Mesendoderm (in vitro differentiated cells): ENCODE results near the gene SLC66A3.

Source experiments
- DNase-seq: peaks from one replicate; pipeline ENCODE4 v3.0.0; 2013
- H2AK5ac ChIP-seq: 2 replicates; pipeline ENCODE4 v1.6.1; 2013; ENCODE audit warnings: low read length, inconsistent platforms
- H2BK120ac ChIP-seq: 2 replicates; pipeline ENCODE4 v1.6.1; 2013; ENCODE audit warnings: low read depth, mild to moderate bottlenecking, low read length, moderate library complexity, mixed read lengths
- H2BK15ac ChIP-seq: replicated peaks from 2 replicates; pipeline ENCODE4 v1.6.1; 2013; ENCODE audit warnings: low read depth, mild to moderate bottlenecking, moderate library complexity
- H2BK5ac ChIP-seq: 2 replicates; pipeline ENCODE4 v1.6.1; 2013; ENCODE audit warnings: low read length, inconsistent platforms
- H3K18ac ChIP-seq: 2 replicates; pipeline ENCODE4 v1.6.1; 2013; ENCODE audit warnings: mild to moderate bottlenecking, low read length, mixed read lengths
- H3K23ac ChIP-seq: one replicate; pipeline ENCODE4 v1.6.1; 2013; ENCODE audit warnings: low read length
- H3K27ac ChIP-seq: 2 replicates; pipeline ENCODE4 v1.5.1; 2013; ENCODE audit warnings: low read depth, mild to moderate bottlenecking, inconsistent platforms, low read length, moderate library complexity
- H3K27me3 ChIP-seq: 2 replicates; pipeline ENCODE4 v1.6.1; 2013; ENCODE audit warnings: low read length, control low read depth, mild to moderate bottlenecking, inconsistent platforms; ENCODE audit not compliant: insufficient read depth, poor library complexity
- H3K36me3 ChIP-seq: 2 replicates; pipeline ENCODE4 v1.6.1; 2013; ENCODE audit warnings: low read length, inconsistent platforms; ENCODE audit not compliant: control insufficient read depth, insufficient read depth
- H3K4ac ChIP-seq: one replicate; pipeline ENCODE4 v1.6.1; 2013; ENCODE audit warnings: low read depth, mild to moderate bottlenecking, low read length, moderate library complexity
- H3K4me1 ChIP-seq: 2 replicates; pipeline ENCODE4 v1.6.1; 2013; ENCODE audit warnings: low read depth, low read length, inconsistent platforms; ENCODE audit not compliant: control insufficient read depth
- H3K4me2 ChIP-seq: 2 replicates; pipeline ENCODE4 v1.6.1; 2013; ENCODE audit warnings: low read length
- H3K4me3 ChIP-seq: 2 replicates; pipeline ENCODE4 v1.5.1; 2013; ENCODE audit warnings: mild to moderate bottlenecking, low read length
- H3K56ac ChIP-seq: one replicate; pipeline ENCODE4 v1.6.1; 2013; ENCODE audit warnings: low read length
- H3K79me1 ChIP-seq: 2 replicates; pipeline ENCODE4 v1.6.1; 2013; ENCODE audit warnings: low read length, inconsistent platforms
- H3K79me2 ChIP-seq: 2 replicates; pipeline ENCODE4 v1.6.1; 2013; ENCODE audit warnings: mild to moderate bottlenecking, low read length; ENCODE audit not compliant: control insufficient read depth, insufficient read depth
- H3K9ac ChIP-seq: 2 replicates; pipeline ENCODE4 v1.6.1; 2013; ENCODE audit warnings: low read length, inconsistent platforms
- H4K5ac ChIP-seq: one replicate; pipeline ENCODE4 v1.6.1; 2013; ENCODE audit warnings: low read length
- H4K8ac ChIP-seq: one replicate; pipeline ENCODE4 v1.6.1; 2013; ENCODE audit warnings: low read depth, mild to moderate bottlenecking, control low read depth, low read length, moderate library complexity
- WGBS: extraction: QIAGEN DNeasy Blood & Tissue Kit; methylation state at CpG from one replicate; pipeline ENCODE4 v1.1.7; 2013; ENCODE audit warnings: low lambda C conversion rate, missing lambda C conversion rate; ENCODE audit not compliant: insufficient coverage; ENCODE audit errors: extremely low coverage; 5-methylcytosine and 5-hydroxymethylcytosine counted together

Gene SLC66A3

DNA sequence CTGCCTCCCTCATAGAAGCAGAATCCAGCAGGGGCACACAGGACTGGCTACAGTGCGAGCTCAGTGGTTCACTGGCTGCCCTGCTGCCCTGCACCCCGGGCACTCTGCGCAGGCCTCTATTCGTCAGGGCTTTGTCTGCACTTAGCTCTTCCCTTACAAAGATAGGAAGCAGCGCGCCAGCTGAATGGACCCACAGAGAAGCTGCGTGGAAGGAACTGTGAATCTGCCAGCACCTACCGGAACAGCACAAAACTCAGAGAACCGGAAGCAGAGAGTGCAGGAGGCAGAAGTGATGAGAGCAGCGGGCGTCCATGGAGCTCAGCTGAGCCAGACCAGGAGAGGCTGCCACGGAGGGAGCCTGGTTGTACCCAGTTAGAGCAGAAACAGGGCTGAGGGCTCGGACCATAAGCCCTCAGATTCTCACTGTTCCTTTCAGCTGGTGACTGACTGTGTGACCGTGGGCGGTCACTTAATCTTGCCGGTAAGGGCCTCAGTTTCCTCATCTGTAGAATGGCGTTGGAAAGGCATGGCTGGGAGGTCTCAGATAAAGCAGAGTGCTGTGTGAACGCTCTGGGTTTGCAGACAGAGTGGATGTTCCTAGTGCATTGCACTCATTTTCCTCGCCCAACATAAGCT, 23.1 kb upstream of the SLC66A3 start:
- H3K4me3 ChIP-seq, result no peak overlapping the region

DNA sequence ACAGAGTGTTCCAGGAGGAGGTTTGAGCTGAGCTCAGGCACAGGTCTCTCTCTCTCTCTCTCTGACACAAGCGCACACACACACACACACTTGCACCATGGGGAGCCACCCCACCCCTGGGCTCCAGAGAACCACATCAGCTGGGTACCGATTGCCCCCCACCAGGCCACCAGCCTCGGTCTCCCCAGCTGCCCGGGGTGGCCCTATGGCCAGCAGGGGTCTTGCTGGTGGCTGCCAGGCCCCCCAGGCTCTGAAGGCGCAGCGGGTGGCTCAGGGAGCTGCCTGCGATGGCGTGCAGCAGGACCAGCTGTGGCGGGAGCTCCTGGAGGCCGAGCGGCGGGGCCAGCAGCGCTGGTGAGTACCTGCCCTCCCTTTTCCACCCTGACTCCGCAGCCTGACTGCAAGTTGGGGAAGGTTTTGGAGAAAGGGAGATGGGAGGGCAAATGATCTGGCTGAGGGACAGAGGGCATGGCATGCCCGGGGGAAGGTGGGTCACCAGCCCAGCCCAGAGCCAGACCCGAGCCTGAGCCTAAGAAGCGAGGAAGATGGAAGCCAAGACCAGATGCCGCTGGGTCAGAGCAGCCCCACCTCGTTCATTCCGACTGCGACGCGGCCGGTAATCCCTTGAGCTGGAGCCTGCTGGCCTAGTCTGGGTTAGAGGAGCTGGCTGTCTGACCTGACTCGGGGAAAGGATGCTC, 21.9 kb upstream of the SLC66A3 start:
- Histone ChIP-seq H3K18ac (no peak overlapping the region), H3K27ac (no peak overlapping the region), H3K36me3 (no peaks in the 10 kb centered on the region), H3K79me1 (no peaks in the 10 kb centered on the region), H3K9ac (peak overlapping the region; percentile 61), H3K27me3 (no peaks in the 10 kb centered on the region), H2BK15ac (no peak overlapping the region), H3K79me2 (no peaks in the 10 kb centered on the region), H3K23ac (no peak overlapping the region), H2BK120ac (no peak overlapping the region), H3K4me1 (peaks cover 1% of the 10 kb centered on the region), H3K4ac (no peak overlapping the region), H3K4me2 (peak overlapping the region; percentile 91), H3K4me3 (peak overlapping the region; percentile 19), H4K5ac (no peak overlapping the region), H4K8ac (no peak overlapping the region), H2AK5ac (no peak overlapping the region), H3K56ac (peak overlapping the region; percentile 74), H2BK5ac (no peak overlapping the region)
- WGBS, result no CpG with 5 or more reads among the region's 25 CpGs
- peak; percentile 52 for DNase-seq

More for the DNA sequence above, 23.1 kb upstream of the SLC66A3 start:
- no peak for DNase-seq
- Histone ChIP-seq H3K9ac (no peak overlapping the region), H3K27me3 (no peaks in the 10 kb centered on the region), H3K4me2 (no peak overlapping the region), H4K8ac (no peak overlapping the region), H3K36me3 (no peaks in the 10 kb centered on the region), H3K79me1 (no peaks in the 10 kb centered on the region), H3K4ac (no peak overlapping the region), H4K5ac (peak overlapping the region; percentile 84), H3K4me1 (peaks cover 1% of the 10 kb centered on the region), H2AK5ac (no peak overlapping the region), H2BK15ac (no peak overlapping the region), H3K27ac (no peak overlapping the region), H2BK120ac (no peak overlapping the region), H3K23ac (no peak overlapping the region), H3K18ac (no peak overlapping the region), H3K56ac (peak overlapping the region; percentile 79), H2BK5ac (no peak overlapping the region), H3K79me2 (no peaks in the 10 kb centered on the region)
- no CpG with 5 or more reads among the region's 19 CpGs for WGBS

DNA sequence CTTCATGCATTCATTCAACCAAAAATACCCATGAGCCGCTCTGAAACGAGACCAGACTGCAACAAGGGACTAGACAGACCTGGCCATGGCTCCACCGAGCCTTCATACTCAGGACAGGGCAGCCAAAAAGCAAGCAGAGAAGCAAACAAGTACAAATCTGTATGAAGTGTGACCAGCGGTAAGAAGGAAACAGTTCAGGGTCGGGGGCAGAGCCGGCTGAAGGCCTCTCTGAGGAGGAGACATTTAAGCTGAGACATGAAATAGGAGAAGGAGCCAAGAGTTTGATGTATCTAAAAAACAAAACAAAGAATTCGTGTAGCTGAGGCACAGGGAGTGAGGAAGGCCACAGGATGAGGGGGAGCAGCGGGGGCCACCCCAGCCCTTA, 21.3 kb upstream of the SLC66A3 start:
- no peaks in the 10 kb centered on the region for H3K79me2 ChIP-seq
- H2BK15ac ChIP-seq, result no peak overlapping the region
- H4K8ac ChIP-seq, result no peak overlapping the region
- no peak overlapping the region for H3K4me2 ChIP-seq
- no CpG with 5 or more reads among the region's 8 CpGs for WGBS
- H3K4ac ChIP-seq, result no peak overlapping the region
- H3K79me1 ChIP-seq, result no peaks in the 10 kb centered on the region
- no peak overlapping the region for H3K27ac ChIP-seq
- H4K5ac ChIP-seq, result no peak overlapping the region
- H3K56ac ChIP-seq, result no peak overlapping the region
- H2BK5ac ChIP-seq, result no peak overlapping the region
- no peak for DNase-seq
- H3K18ac ChIP-seq, result no peak overlapping the region
- H3K23ac ChIP-seq, result no peak overlapping the region
- no peak overlapping the region for H2AK5ac ChIP-seq
- peaks cover 1% of the 10 kb centered on the region for H3K4me1 ChIP-seq
- no peak overlapping the region for H3K9ac ChIP-seq
- H3K27me3 ChIP-seq, result no peaks in the 10 kb centered on the region
- no peaks in the 10 kb centered on the region for H3K36me3 ChIP-seq
- no peak overlapping the region for H3K4me3 ChIP-seq
- no peak overlapping the region for H2BK120ac ChIP-seq

DNA sequence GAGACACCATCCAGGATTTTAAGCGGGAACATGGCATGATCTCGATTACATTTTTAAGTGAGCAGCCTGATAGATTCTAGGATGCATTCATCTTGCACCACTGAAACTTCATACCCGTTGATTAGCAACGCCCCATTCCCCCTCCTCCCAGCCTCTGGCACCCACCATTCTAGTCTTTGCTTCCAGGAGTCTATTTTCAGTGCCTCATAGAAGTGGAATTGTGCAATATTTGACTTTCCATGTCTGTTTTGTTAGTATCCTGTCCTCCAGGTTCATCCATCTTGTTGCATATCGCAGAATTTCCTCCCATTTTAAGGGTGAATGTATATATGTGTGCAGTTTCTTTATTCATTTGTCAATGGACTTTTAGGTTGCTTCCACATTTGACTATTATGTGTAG, 20.9 kb upstream of the SLC66A3 start:
- Histone ChIP-seq H2BK5ac (no peak overlapping the region), H3K23ac (no peak overlapping the region), H4K5ac (no peak overlapping the region), H3K4ac (no peak overlapping the region), H3K36me3 (no peaks in the 10 kb centered on the region), H3K4me2 (no peak overlapping the region), H2BK120ac (no peak overlapping the region), H3K27ac (no peak overlapping the region), H3K4me1 (peaks cover 1% of the 10 kb centered on the region), H3K79me2 (no peaks in the 10 kb centered on the region), H2BK15ac (no peak overlapping the region), H4K8ac (no peak overlapping the region), H3K56ac (no peak overlapping the region), H3K4me3 (no peak overlapping the region), H3K79me1 (no peaks in the 10 kb centered on the region), H3K18ac (no peak overlapping the region), H3K27me3 (no peaks in the 10 kb centered on the region), H3K9ac (no peak overlapping the region), H2AK5ac (no peak overlapping the region)
- WGBS, result no CpG with 5 or more reads among the region's 5 CpGs
- no peak for DNase-seq

DNA sequence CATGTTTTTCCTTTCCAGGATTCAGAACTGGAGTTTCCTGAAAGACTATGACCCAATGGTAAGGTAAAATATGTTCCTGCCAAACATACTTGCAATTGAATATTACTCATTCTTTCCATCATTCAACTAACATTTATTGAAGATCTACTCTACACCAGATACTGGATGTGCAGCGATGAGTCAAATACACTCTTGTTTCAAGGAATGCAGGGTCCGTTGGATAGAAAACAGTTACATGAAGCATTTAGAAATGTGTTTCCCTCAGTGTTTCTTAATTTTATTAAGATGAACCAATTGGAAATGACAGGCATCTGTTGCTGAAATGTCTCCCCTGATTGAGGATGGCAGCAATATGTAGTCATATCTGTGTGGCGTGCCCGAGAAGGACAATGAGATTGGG, 14.8 kb upstream of the SLC66A3 start:
- no peak overlapping the region for H3K23ac ChIP-seq
- no peak overlapping the region for H4K8ac ChIP-seq
- no peaks in the 10 kb centered on the region for H3K36me3 ChIP-seq
- no peak overlapping the region for H2BK5ac ChIP-seq
- no peak overlapping the region for H4K5ac ChIP-seq
- H3K4me1 ChIP-seq, result no peaks in the 10 kb centered on the region
- H2BK120ac ChIP-seq, result no peak overlapping the region
- H3K4me3 ChIP-seq, result no peak overlapping the region
- H3K79me1 ChIP-seq, result no peaks in the 10 kb centered on the region
- H3K79me2 ChIP-seq, result no peaks in the 10 kb centered on the region
- H3K18ac ChIP-seq, result no peak overlapping the region
- no peak overlapping the region for H2BK15ac ChIP-seq
- H3K27ac ChIP-seq, result no peak overlapping the region
- WGBS, result no CpG with 5 or more reads among the region's 4 CpGs
- no peaks in the 10 kb centered on the region for H3K27me3 ChIP-seq
- no peak overlapping the region for H3K4me2 ChIP-seq
- H2AK5ac ChIP-seq, result no peak overlapping the region
- DNase-seq, result no peak
- no peak overlapping the region for H3K56ac ChIP-seq
- no peak overlapping the region for H3K9ac ChIP-seq
- no peak overlapping the region for H3K4ac ChIP-seq
